WTC11 (cell line): ENCODE data around the gene DACT1. TPM values are rescaled to one million over a fixed set of nuclear protein-coding genes. Genes with fewer than 3 reads are reported as not detected.

Source experiments
- ATAC-seq: fragments of 200-7000 bp; cut with Tn5 transposase; 2 replicates; pipeline ENCODE4 v1.10.0; 2021; ENCODE audit warnings: mild to moderate bottlenecking, moderate library complexity
- CTCF ChIA-PET: fragments of 300-600 bp; sonication (Branson Sonifier 250); formaldehyde crosslinking; loops from one replicate; lab custom pipeline; 2021; ENCODE audit warnings: antibody characterized with exemption; lab: Charles Lee
- POLR2A ChIA-PET: fragments of 350-600 bp; sonication (Branson Sonifier 250); formaldehyde crosslinking; loops from one replicate; lab custom pipeline; 2021; ENCODE audit warnings: antibody characterized with exemption; lab: Charles Lee
- DNase-seq: peaks from one replicate; pipeline ENCODE4 v3.0.0; 2021; ENCODE audit warnings: low spot score
- H3K27ac Mint-ChIP-seq: 2 replicates; pipeline ENCODE4 v1.8.0; 2021; ENCODE audit warnings: mixed read lengths
- H3K27me3 Mint-ChIP-seq: 2 replicates; pipeline ENCODE4 v1.8.0; 2021; ENCODE audit warnings: low read depth, mild to moderate bottlenecking, moderate library complexity, mixed read lengths
- H3K36me3 Mint-ChIP-seq: 2 replicates; pipeline ENCODE4 v1.8.0; 2021; ENCODE audit warnings: mixed read lengths
- H3K4me1 Mint-ChIP-seq: 2 replicates; pipeline ENCODE4 v1.8.0; 2022; ENCODE audit warnings: mixed read lengths
- H3K4me3 Mint-ChIP-seq: 2 replicates; pipeline ENCODE4 v1.8.0; 2021; ENCODE audit warnings: mild to moderate bottlenecking, moderate library complexity, mixed read lengths
- H3K9me3 Mint-ChIP-seq: 2 replicates; pipeline ENCODE4 v1.8.0; 2021; ENCODE audit warnings: mixed read lengths
- CREM ChIP-seq: sonication (generic); formaldehyde crosslinking; IDR thresholded peaks from 2 replicates; pipeline ENCODE4 v1.8.1; 2022; ENCODE audit warnings: mild to moderate bottlenecking, missing genetic modification reagents, moderate library complexity
- ETV6 ChIP-seq: sonication (generic); formaldehyde crosslinking; IDR thresholded peaks from 2 replicates; pipeline ENCODE4 v1.8.1; 2022; ENCODE audit warnings: mild to moderate bottlenecking, missing genetic modification reagents
- FOXJ3 ChIP-seq: sonication (generic); formaldehyde crosslinking; IDR thresholded peaks from 2 replicates; pipeline ENCODE4 v1.9.0; 2021; ENCODE audit warnings: missing genetic modification reagents, mild to moderate bottlenecking, borderline replicate concordance
- HMGA2 ChIP-seq: fragments of 250-450 bp; sonication (Bioruptor Pico); IDR thresholded peaks from 2 replicates; pipeline ENCODE4 v1.4.0; 2021; ENCODE audit warnings: mild to moderate bottlenecking, moderate library complexity
- NFATC4 ChIP-seq: fragments of 250-450 bp; sonication (Bioruptor Pico); IDR thresholded peaks from 2 replicates; pipeline ENCODE4 v1.9.0; 2021; ENCODE audit warnings: mild to moderate bottlenecking
- NFE2L1 ChIP-seq: sonication (generic); formaldehyde crosslinking; IDR thresholded peaks from 2 replicates; pipeline ENCODE4 v1.8.1; 2023; ENCODE audit warnings: missing genetic modification reagents
- SOX15 ChIP-seq: fragments of 250-450 bp; sonication (Bioruptor Pico); IDR thresholded peaks from 2 replicates; pipeline ENCODE4 v1.9.0; 2021; ENCODE audit warnings: mild to moderate bottlenecking
- ZNF121 ChIP-seq: sonication (generic); formaldehyde crosslinking; IDR thresholded peaks from 2 replicates; pipeline ENCODE4 v1.8.0; 2023; ENCODE audit warnings: missing genetic modification reagents
- ZNF232 ChIP-seq: sonication (generic); formaldehyde crosslinking; IDR thresholded peaks from 2 replicates; pipeline ENCODE4 v1.8.0; 2022; ENCODE audit warnings: mild to moderate bottlenecking, missing genetic modification reagents
- ZNF416 ChIP-seq: fragments of 250-450 bp; sonication (Bioruptor Pico); IDR thresholded peaks from 2 replicates; pipeline ENCODE4 v1.9.0; 2021; ENCODE audit warnings: mild to moderate bottlenecking, inconsistent platforms
- ZNF423 ChIP-seq: fragments of 250-450 bp; sonication (Bioruptor Pico); IDR thresholded peaks from 2 replicates; pipeline ENCODE4 v2.1.2; 2022; ENCODE audit warnings: mild to moderate bottlenecking, moderate library complexity
- ZNF671 ChIP-seq: fragments of 250-450 bp; sonication (Bioruptor Pico); IDR thresholded peaks from 2 replicates; pipeline ENCODE4 v1.8.0; 2021; ENCODE audit warnings: mild to moderate bottlenecking
- total RNA-seq: library from RNA; stranded (reverse); gene quantifications from 3 replicates; pipeline ENCODE4 v1.2.3, GENCODE V29; 2021
- TF ChIP-seq, protein P1 (sequence below): sonication (generic); formaldehyde crosslinking; IDR thresholded peaks from 2 replicates; pipeline ENCODE4 v1.8.1; 2023; ENCODE audit warnings: mild to moderate bottlenecking, missing genetic modification reagents
- TF ChIP-seq, protein P2 (sequence below): fragments of 250-450 bp; sonication (Bioruptor Pico); IDR thresholded peaks from 2 replicates; pipeline ENCODE4 v1.9.0; 2021; ENCODE audit warnings: mild to moderate bottlenecking
- TF ChIP-seq, protein P3 (sequence below): sonication (generic); formaldehyde crosslinking; IDR thresholded peaks from 2 replicates; pipeline ENCODE4 v1.8.1; 2022; ENCODE audit warnings: low read depth, mild to moderate bottlenecking, moderate library complexity, missing genetic modification reagents, borderline replicate concordance
- TF ChIP-seq, protein P4 (sequence below): sonication (generic); formaldehyde crosslinking; IDR thresholded peaks from 2 replicates; pipeline ENCODE4 v1.8.0; 2022; ENCODE audit warnings: mild to moderate bottlenecking, missing genetic modification reagents
- TF ChIP-seq, protein P5 (sequence below): sonication (generic); formaldehyde crosslinking; IDR thresholded peaks from 2 replicates; pipeline ENCODE4 v1.8.0; 2023; ENCODE audit warnings: mild to moderate bottlenecking, missing genetic modification reagents
- TF ChIP-seq, protein P6 (sequence below): sonication (generic); formaldehyde crosslinking; IDR thresholded peaks from 2 replicates; pipeline ENCODE4 v1.8.1; 2022; ENCODE audit warnings: mild to moderate bottlenecking, missing genetic modification reagents, moderate library complexity, borderline replicate concordance
- TF ChIP-seq, protein P7 (sequence below): fragments of 250-450 bp; sonication (Bioruptor Pico); IDR thresholded peaks from 2 replicates; pipeline ENCODE4 v2.1.2; 2022; ENCODE audit warnings: mild to moderate bottlenecking, moderate library complexity

DACT1 gene
- total RNA-seq, 1 experiment from 2014 or later = 21.2 TPM

DNA sequence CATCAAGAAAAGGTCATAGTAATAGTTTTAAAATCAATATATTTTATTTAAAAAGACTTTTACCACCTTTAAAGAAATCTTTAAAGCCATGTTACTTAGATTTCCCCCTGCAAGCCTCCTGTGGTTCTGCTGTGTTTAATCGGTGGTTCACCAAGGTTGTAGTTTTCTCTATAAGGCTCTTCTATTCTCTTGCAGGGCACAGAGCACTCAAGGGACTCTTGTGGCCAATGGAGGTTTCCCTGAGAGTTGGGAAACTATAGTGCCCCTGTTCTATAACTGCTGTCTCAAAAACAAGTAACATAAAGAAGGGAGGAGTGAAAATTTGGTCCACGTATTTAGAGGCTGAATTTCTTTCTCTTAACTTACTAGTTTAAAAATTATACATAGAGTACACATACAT, 25.0 kb downstream of the DACT1 start:
- Mint-ChIP-seq H3K27ac (no peak overlapping the region), H3K9me3 (no peaks in the 10 kb centered on the region), H3K4me3 (no peak overlapping the region), H3K4me1 (peaks cover 16% of the 10 kb centered on the region), H3K36me3 (no peaks in the 10 kb centered on the region), H3K27me3 (no peaks in the 10 kb centered on the region; the same call in 1 of the 2 replicates)
- ATAC-seq (no peak), DNase-seq (no peak)
- ChIA-PET CTCF (no interaction called here), POLR2A (no interaction called here)
- TF ChIP-seq, protein P1, sequence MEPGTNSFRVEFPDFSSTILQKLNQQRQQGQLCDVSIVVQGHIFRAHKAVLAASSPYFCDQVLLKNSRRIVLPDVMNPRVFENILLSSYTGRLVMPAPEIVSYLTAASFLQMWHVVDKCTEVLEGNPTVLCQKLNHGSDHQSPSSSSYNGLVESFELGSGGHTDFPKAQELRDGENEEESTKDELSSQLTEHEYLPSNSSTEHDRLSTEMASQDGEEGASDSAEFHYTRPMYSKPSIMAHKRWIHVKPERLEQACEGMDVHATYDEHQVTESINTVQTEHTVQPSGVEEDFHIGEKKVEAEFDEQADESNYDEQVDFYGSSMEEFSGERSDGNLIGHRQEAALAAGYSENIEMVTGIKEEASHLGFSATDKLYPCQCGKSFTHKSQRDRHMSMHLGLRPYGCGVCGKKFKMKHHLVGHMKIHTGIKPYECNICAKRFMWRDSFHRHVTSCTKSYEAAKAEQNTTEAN (CRISPR knock-in tag) = no peak

DNA sequence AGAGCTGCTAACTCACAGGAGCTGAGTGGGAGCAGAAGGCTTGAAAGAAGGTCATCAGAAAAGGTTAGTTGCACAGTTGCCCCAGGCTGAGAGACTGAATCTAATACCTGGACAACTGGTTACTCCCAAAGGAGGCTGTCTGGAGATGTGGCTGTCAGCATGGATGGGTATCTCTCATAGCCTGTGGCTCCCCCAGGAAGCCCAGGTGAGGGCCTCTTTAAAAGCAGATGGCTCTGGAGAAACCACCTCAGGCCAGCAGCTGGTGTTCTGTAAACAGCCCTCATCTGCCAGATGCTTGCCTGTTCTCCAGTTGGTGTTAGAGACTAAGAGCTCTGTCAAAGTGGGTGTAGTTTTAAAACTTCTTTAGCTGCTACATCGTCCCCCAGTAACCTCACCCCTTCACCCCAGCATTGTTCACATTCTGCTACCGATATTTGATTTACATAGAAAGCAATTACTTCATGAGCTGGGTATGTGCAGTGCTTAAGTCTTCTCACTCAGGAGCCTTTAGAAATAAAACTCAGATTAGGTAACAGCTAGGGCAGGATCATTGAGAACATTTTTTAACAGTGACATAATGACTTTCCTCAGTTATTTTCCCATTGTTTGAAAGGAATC, 25.8 kb downstream of the DACT1 start:
- no peaks in the 10 kb centered on the region for H3K36me3 Mint-ChIP-seq
- CTCF ChIA-PET = interaction anchor here (0.9 to 1.1 kb wide), 2 partner anchors 89 to 357 kb away, joined by 3 read pairs; no protein-coding TSS in a partner anchor
- TF ChIP-seq, protein P2, sequence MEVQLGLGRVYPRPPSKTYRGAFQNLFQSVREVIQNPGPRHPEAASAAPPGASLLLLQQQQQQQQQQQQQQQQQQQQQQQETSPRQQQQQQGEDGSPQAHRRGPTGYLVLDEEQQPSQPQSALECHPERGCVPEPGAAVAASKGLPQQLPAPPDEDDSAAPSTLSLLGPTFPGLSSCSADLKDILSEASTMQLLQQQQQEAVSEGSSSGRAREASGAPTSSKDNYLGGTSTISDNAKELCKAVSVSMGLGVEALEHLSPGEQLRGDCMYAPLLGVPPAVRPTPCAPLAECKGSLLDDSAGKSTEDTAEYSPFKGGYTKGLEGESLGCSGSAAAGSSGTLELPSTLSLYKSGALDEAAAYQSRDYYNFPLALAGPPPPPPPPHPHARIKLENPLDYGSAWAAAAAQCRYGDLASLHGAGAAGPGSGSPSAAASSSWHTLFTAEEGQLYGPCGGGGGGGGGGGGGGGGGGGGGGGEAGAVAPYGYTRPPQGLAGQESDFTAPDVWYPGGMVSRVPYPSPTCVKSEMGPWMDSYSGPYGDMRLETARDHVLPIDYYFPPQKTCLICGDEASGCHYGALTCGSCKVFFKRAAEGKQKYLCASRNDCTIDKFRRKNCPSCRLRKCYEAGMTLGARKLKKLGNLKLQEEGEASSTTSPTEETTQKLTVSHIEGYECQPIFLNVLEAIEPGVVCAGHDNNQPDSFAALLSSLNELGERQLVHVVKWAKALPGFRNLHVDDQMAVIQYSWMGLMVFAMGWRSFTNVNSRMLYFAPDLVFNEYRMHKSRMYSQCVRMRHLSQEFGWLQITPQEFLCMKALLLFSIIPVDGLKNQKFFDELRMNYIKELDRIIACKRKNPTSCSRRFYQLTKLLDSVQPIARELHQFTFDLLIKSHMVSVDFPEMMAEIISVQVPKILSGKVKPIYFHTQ (CRISPR knock-in tag) = no peak
- TF ChIP-seq, protein P3, sequence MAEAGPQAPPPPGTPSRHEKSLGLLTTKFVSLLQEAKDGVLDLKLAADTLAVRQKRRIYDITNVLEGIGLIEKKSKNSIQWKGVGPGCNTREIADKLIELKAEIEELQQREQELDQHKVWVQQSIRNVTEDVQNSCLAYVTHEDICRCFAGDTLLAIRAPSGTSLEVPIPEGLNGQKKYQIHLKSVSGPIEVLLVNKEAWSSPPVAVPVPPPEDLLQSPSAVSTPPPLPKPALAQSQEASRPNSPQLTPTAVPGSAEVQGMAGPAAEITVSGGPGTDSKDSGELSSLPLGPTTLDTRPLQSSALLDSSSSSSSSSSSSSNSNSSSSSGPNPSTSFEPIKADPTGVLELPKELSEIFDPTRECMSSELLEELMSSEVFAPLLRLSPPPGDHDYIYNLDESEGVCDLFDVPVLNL (CRISPR knock-in tag) = no peak
- TF ChIP-seq NFE2L1 (no peak), CREM (CRISPR knock-in tag) (no peak), ZNF416 (no peak), NFATC4 (CRISPR knock-in tag) (no peak), HMGA2 (CRISPR knock-in tag) (no peak), ETV6 (CRISPR knock-in tag) (no peak), FOXJ3 (no peak), SOX15 (CRISPR knock-in tag) (no peak), ZNF121 (CRISPR knock-in tag) (no peak), ZNF671 (CRISPR knock-in tag) (no peak), ZNF232 (no peak), ZNF423 (no peak)
- TF ChIP-seq, protein P4, sequence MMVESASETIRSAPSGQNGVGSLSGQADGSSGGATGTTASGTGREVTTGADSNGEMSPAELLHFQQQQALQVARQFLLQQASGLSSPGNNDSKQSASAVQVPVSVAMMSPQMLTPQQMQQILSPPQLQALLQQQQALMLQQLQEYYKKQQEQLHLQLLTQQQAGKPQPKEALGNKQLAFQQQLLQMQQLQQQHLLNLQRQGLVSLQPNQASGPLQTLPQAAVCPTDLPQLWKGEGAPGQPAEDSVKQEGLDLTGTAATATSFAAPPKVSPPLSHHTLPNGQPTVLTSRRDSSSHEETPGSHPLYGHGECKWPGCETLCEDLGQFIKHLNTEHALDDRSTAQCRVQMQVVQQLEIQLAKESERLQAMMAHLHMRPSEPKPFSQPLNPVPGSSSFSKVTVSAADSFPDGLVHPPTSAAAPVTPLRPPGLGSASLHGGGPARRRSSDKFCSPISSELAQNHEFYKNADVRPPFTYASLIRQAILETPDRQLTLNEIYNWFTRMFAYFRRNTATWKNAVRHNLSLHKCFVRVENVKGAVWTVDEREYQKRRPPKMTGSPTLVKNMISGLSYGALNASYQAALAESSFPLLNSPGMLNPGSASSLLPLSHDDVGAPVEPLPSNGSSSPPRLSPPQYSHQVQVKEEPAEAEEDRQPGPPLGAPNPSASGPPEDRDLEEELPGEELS (CRISPR knock-in tag) = no peak
- TF ChIP-seq, protein P5, sequence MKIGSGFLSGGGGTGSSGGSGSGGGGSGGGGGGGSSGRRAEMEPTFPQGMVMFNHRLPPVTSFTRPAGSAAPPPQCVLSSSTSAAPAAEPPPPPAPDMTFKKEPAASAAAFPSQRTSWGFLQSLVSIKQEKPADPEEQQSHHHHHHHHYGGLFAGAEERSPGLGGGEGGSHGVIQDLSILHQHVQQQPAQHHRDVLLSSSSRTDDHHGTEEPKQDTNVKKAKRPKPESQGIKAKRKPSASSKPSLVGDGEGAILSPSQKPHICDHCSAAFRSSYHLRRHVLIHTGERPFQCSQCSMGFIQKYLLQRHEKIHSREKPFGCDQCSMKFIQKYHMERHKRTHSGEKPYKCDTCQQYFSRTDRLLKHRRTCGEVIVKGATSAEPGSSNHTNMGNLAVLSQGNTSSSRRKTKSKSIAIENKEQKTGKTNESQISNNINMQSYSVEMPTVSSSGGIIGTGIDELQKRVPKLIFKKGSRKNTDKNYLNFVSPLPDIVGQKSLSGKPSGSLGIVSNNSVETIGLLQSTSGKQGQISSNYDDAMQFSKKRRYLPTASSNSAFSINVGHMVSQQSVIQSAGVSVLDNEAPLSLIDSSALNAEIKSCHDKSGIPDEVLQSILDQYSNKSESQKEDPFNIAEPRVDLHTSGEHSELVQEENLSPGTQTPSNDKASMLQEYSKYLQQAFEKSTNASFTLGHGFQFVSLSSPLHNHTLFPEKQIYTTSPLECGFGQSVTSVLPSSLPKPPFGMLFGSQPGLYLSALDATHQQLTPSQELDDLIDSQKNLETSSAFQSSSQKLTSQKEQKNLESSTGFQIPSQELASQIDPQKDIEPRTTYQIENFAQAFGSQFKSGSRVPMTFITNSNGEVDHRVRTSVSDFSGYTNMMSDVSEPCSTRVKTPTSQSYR (CRISPR knock-in tag) = no peak
- TF ChIP-seq, protein P6, sequence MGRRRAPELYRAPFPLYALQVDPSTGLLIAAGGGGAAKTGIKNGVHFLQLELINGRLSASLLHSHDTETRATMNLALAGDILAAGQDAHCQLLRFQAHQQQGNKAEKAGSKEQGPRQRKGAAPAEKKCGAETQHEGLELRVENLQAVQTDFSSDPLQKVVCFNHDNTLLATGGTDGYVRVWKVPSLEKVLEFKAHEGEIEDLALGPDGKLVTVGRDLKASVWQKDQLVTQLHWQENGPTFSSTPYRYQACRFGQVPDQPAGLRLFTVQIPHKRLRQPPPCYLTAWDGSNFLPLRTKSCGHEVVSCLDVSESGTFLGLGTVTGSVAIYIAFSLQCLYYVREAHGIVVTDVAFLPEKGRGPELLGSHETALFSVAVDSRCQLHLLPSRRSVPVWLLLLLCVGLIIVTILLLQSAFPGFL = no peak
- TF ChIP-seq, protein P7, sequence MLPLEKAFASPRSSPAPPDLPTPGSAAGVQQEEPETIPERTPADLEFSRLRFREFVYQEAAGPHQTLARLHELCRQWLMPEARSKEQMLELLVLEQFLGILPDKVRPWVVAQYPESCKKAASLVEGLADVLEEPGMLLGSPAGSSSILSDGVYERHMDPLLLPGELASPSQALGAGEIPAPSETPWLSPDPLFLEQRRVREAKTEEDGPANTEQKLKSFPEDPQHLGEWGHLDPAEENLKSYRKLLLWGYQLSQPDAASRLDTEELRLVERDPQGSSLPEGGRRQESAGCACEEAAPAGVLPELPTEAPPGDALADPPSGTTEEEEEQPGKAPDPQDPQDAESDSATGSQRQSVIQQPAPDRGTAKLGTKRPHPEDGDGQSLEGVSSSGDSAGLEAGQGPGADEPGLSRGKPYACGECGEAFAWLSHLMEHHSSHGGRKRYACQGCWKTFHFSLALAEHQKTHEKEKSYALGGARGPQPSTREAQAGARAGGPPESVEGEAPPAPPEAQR (CRISPR knock-in tag) = no peak
- peaks cover 18% of the 10 kb centered on the region for H3K4me1 Mint-ChIP-seq
- DNase-seq = no peak
- H3K27me3 Mint-ChIP-seq = no peaks in the 10 kb centered on the region; the same call in 1 of the 2 replicates
- peak; percentile 72 for ATAC-seq
- H3K27ac Mint-ChIP-seq = no peak overlapping the region
- H3K4me3 Mint-ChIP-seq = no peak overlapping the region
- POLR2A ChIA-PET = no interaction called here
- no peaks in the 10 kb centered on the region for H3K9me3 Mint-ChIP-seq
